Small intestine (tissue), 7 donors: ENCODE measurements around the gene FXYD2. TPM values are rescaled to one million over a fixed set of nuclear protein-coding genes. Genes with fewer than 3 reads are reported as not detected.
"Not testable (repeated sequence)": the region's sequence is repeated elsewhere in the genome, so short reads cannot be mapped to it uniquely, and the experiment has no call there.

Source experiments
- DNase-seq, 2 donors: peaks; one replicate each; pipeline versions ENCODE4 v3.0.0 to v3.0.0-alpha.2; 2013
- FAIRE-seq: peaks from 2 replicates; lab custom pipeline; 2012; peaks lifted over from hg19 to GRCh38; lab: Jason Lieb, UNC
- H3K27ac ChIP-seq, 3 donors: one replicate each; pipeline ENCODE4 v1.5.1; 2013; ENCODE audit warnings: low read length in 2 of 3, mild to moderate bottlenecking in 2 of 3, control low read depth in 1 of 3, inconsistent platforms in 1 of 3, low read depth in 1 of 3, moderate library complexity in 1 of 3
- H3K27me3 ChIP-seq, 3 donors: one replicate each; pipeline ENCODE4 v1.6.1; 2013; ENCODE audit warnings: low read length in 3 of 3, inconsistent platforms in 1 of 3; ENCODE audit not compliant: control insufficient read depth in 3 of 3, insufficient read depth in 3 of 3
- H3K36me3 ChIP-seq, 3 donors: one replicate each; pipeline ENCODE4 v1.6.1; 2013; ENCODE audit warnings: low read length in 3 of 3, inconsistent platforms in 1 of 3, low read depth in 1 of 3, mild to moderate bottlenecking in 1 of 3, moderate library complexity in 1 of 3; ENCODE audit not compliant: control insufficient read depth in 3 of 3, insufficient read depth in 2 of 3
- H3K4me1 ChIP-seq, 3 donors: one replicate each; pipeline ENCODE4 v1.6.1; 2013; ENCODE audit warnings: low read length in 2 of 3, inconsistent platforms in 1 of 3, low read depth in 1 of 3, mild to moderate bottlenecking in 1 of 3, moderate library complexity in 1 of 3; ENCODE audit not compliant: control insufficient read depth in 3 of 3, insufficient read depth in 2 of 3
- H3K4me3 ChIP-seq, 3 donors: one replicate each; pipeline ENCODE4 v1.5.1; 2013; ENCODE audit warnings: low read length in 3 of 3, control low read depth in 1 of 3, inconsistent platforms in 1 of 3, low read depth in 1 of 3, mild to moderate bottlenecking in 1 of 3, moderate library complexity in 1 of 3
- H3K9me3 ChIP-seq, 2 donors: one replicate each; pipeline ENCODE4 v1.6.1; 2013; ENCODE audit warnings: low read depth in 1 of 2, low read length in 1 of 2; ENCODE audit not compliant: control insufficient read depth in 2 of 2, insufficient read depth in 1 of 2
- WGBS, 3 donors: extraction: QIAGEN DNeasy Blood & Tissue Kit; methylation state at CpG; one replicate each; pipeline ENCODE4 v1.1.7; 2013; 5-methylcytosine and 5-hydroxymethylcytosine counted together
- polyA plus RNA-seq, 4 donors: library from polyadenylated mRNA; stranded (reverse) in 3 of 4; unstranded in 1 of 4; fragments of 200-250 nt in 3 of 4; fragments of 120-200 nt in 1 of 4; gene quantifications; one replicate each; pipeline versions ENCODE4 v1.2.1 to v1.2.3, GENCODE V29; 2013
- donor health status: healthy with polysubstance abuse.
- donor health status: control.
- donor health status: control.
- donor health status: Bipolar disorder and iron deficiency.
- donor health status: healthy.

Gene FXYD2
- polyA plus RNA-seq, 4 donors: 2.2 to 136 (median 3.2) TPM; not detected in 1

- WGBS, 3 donors: 67 to 76% (median 72%) methylated on average over 7 of the region's 7 CpGs
- DNase-seq (peak in 1 of 2 donors; percentile 82), FAIRE-seq (no peak)
- Histone ChIP-seq H3K27ac (peak overlapping the region in 2 of 3 donors; percentile 79 to 86), H3K4me3 (no peak overlapping the region), H3K36me3 (peaks cover 0 to 2% (median 0%) of the 10 kb centered on the region in 3 donors), H3K27me3 (no peaks in the 10 kb centered on the region), H3K4me1 (peaks cover 2 to 52% (median 2%) of the 10 kb centered on the region in 3 donors), H3K9me3 (no peaks in the 10 kb centered on the region)
These were observed 10.3 kb downstream of the FXYD2 start for GRCh38 chr11:117814204-117814765.

- H3K27me3 ChIP-seq, H3K4me3 ChIP-seq, H3K36me3 ChIP-seq, H3K9me3 ChIP-seq, H3K27ac ChIP-seq, FAIRE-seq, DNase-seq: not testable (repeated sequence)
- 42 to 77% (median 60%) methylated on average over 12 of the region's 12 CpGs for WGBS, 3 donors
- H3K4me1 ChIP-seq: peaks cover 0 to 19% (median 2%) of the 10 kb centered on the region in 3 donors
These were observed 14.5 kb downstream of the FXYD2 start for GRCh38 chr11:117810056-117810451.

GRCh38 chr11:117809236-117810055 is 15.1 kb downstream of the FXYD2 start:
- Histone ChIP-seq H3K27me3 (no peaks in the 10 kb centered on the region), H3K9me3 (no peaks in the 10 kb centered on the region), H3K4me1 (peaks cover 0 to 13% (median 2%) of the 10 kb centered on the region in 3 donors), H3K4me3 (no peak overlapping the region), H3K36me3 (no peaks in the 10 kb centered on the region), H3K27ac (peak overlapping the region in 1 of 3 donors; percentile 9)
- FAIRE-seq (no peak), DNase-seq (peak; percentile 59 to 85)
- WGBS, 3 donors: 21 to 30% (median 28%) methylated on average over 22 of the region's 22 CpGs

- H3K4me1 ChIP-seq: peaks cover 0 to 6% (median 0%) of the 10 kb centered on the region in 3 donors
- no peaks in the 10 kb centered on the region for H3K9me3 ChIP-seq
- peak overlapping the region in 1 of 3 donors; percentile 9 for H3K27ac ChIP-seq
- 28 to 56% (median 36%) methylated on average over 12 of the region's 12 CpGs for WGBS, 3 donors
- no peaks in the 10 kb centered on the region for H3K36me3 ChIP-seq
- DNase-seq (peak in 1 of 2 donors; percentile 56), FAIRE-seq (no peak)
- no peak overlapping the region for H3K4me3 ChIP-seq
- no peaks in the 10 kb centered on the region for H3K27me3 ChIP-seq
These were observed 15.8 kb downstream of the FXYD2 start for GRCh38 chr11:117808784-117809183.

GRCh38 chr11:117807482-117808327 is 16.8 kb downstream of the FXYD2 start:
- Histone ChIP-seq H3K9me3 (no peaks in the 10 kb centered on the region), H3K4me3 (no peak overlapping the region), H3K27ac (no peak overlapping the region), H3K36me3 (no peaks in the 10 kb centered on the region), H3K4me1 (peaks cover 0 to 6% (median 0%) of the 10 kb centered on the region in 3 donors), H3K27me3 (no peaks in the 10 kb centered on the region)
- FAIRE-seq: no peak
- DNase-seq: peak; percentile 62 to 75
- 32 to 50% (median 39%) methylated on average over 22 of the region's 22 CpGs for WGBS, 3 donors

- H3K4me3 ChIP-seq: no peak overlapping the region
- H3K9me3 ChIP-seq: no peaks in the 10 kb centered on the region
- H3K27me3 ChIP-seq: no peaks in the 10 kb centered on the region
- H3K4me1 ChIP-seq: peaks cover 0 to 6% (median 0%) of the 10 kb centered on the region in 3 donors
- no peaks in the 10 kb centered on the region for H3K36me3 ChIP-seq
- H3K27ac ChIP-seq: no peak overlapping the region
- DNase-seq (no peak), FAIRE-seq (no peak)
- WGBS, 3 donors: 74 to 89% (median 81%) methylated on average over 5 of the region's 5 CpGs
These were observed 17.7 kb downstream of the FXYD2 start for GRCh38 chr11:117806846-117807245.

- Histone ChIP-seq H3K27me3 (no peaks in the 10 kb centered on the region), H3K36me3 (no peaks in the 10 kb centered on the region), H3K27ac (no peak overlapping the region), H3K9me3 (no peaks in the 10 kb centered on the region), H3K4me1 (peaks cover 0 to 6% (median 0%) of the 10 kb centered on the region in 3 donors), H3K4me3 (no peak overlapping the region)
- no peak for DNase-seq
- 40 to 46% (median 44%) methylated on average over 1 of the region's 1 CpG for WGBS, 3 donors
- no peak for FAIRE-seq
These were observed 19.5 kb downstream of the FXYD2 start for GRCh38 chr11:117805045-117805444.

GRCh38 chr11:117803896-117804295 is 20.6 kb downstream of the FXYD2 start:
- H3K4me1 ChIP-seq: peaks cover 0 to 3% (median 0%) of the 10 kb centered on the region in 3 donors
- H3K9me3 ChIP-seq: no peaks in the 10 kb centered on the region
- FAIRE-seq: no peak
- 87 to 93% (median 87%) methylated on average over 8 of the region's 8 CpGs for WGBS, 3 donors
- no peaks in the 10 kb centered on the region for H3K36me3 ChIP-seq
- no peak overlapping the region for H3K4me3 ChIP-seq
- no peaks in the 10 kb centered on the region for H3K27me3 ChIP-seq
- H3K27ac ChIP-seq: no peak overlapping the region
- DNase-seq: no peak
